ENCODE data around the gene RASIP1.

The RASIP1 gene

GRCh38 chr19:48755084-48755641 lies 14.8 kb upstream of the RASIP1 start, which contains the start of gene FGF21:
Gene FGF21 (plus strand): TSS chr19:48755524. CDS start chr19:48756237, 713 bp downstream.
- no peak for TF ChIP-seq CTCF (conservative IDR thresholded peaks at IDR 0.05; ENCODE audit: low read depth, low read length)

GRCh38 chr19:48752496-48753365 lies 12.3 kb upstream of the RASIP1 start, which contains the start of gene FUT1:
Gene FUT1 (minus strand): TSS chr19:48752641. CDS start chr19:48751281, 1,360 bp downstream.
- no peak for TF ChIP-seq CTCF (conservative IDR thresholded peaks at IDR 0.05; ENCODE audit: low read depth, low read length)
- DNase-seq (ENCODE audit: low read depth) = no peak
- peak within 1 kb of the TSS; percentile 20 for H3K4me3 ChIP-seq (ENCODE audit: low read depth, low read length)

More at GRCh38 chr19:48755084-48755641, 14.8 kb upstream of the RASIP1 start, which contains the start of gene FGF21:
- no peak for DNase-seq (ENCODE audit: low read depth)
- no peak within 1 kb of the TSS for H3K4me3 ChIP-seq (ENCODE audit: low read depth, low read length)

- DNase-seq (ENCODE audit: low read depth) = no peak
- peak overlapping the region; percentile 20 for H3K4me3 ChIP-seq (ENCODE audit: low read depth, low read length)
- no peak for TF ChIP-seq CTCF (conservative IDR thresholded peaks at IDR 0.05; ENCODE audit: low read depth, low read length)
These were observed 11.6 kb upstream of the RASIP1 start for GRCh38 chr19:48751845-48752495.

GRCh38 chr19:48750771-48751504 lies 10.5 kb upstream of the RASIP1 start:
- no peak for TF ChIP-seq CTCF (conservative IDR thresholded peaks at IDR 0.05; ENCODE audit: low read depth, low read length)
- no peak for DNase-seq (ENCODE audit: low read depth)
- H3K4me3 ChIP-seq (ENCODE audit: low read depth, low read length) = no peak overlapping the region

- no peak for DNase-seq (ENCODE audit: low read depth)
- H3K4me3 ChIP-seq (ENCODE audit: low read depth, low read length) = no peak overlapping the region
- TF ChIP-seq CTCF (conservative IDR thresholded peaks at IDR 0.05; ENCODE audit: low read depth, low read length) = no peak
These were observed 9.9 kb upstream of the RASIP1 start for GRCh38 chr19:48750351-48750750.

GRCh38 chr19:48749571-48750198 lies 9.3 kb upstream of the RASIP1 start:
- no peak overlapping the region for H3K4me3 ChIP-seq (ENCODE audit: low read depth, low read length)
- TF ChIP-seq CTCF (conservative IDR thresholded peaks at IDR 0.05; ENCODE audit: low read depth, low read length) = no peak
- no peak for DNase-seq (ENCODE audit: low read depth)
